Hematopoietic multipotent progenitor cell treated with erythropoietin and hydrocortisone succinate and interleukin-3 and kit ligand, for 15 days (in vitro differentiated cells): ENCODE results near the gene BAHCC1.

Experiments
- DNase-seq: peaks from one replicate; pipeline ENCODE4 v3.0.0-alpha.2; 2015; ENCODE audit warnings: low spot score

BAHCC1 gene

DNA sequence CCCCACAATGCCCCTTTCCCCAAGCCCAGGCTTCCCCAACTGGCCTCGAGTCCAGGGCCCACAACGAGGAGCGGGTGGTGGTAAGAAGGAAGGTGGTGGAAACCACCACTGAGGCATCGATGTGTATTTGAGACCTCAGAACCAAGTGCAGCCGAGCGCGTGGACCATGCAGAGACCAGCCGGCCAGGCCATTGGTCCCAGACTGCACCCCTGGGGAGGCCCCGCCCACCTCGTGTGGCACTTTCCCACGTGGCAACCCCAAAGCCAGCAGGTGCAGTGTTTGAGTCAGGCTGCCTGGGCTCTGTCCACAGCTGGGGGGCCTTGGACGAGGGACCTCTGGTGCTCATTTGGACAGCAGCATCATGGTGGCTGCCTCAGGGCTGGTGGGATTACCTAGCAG lies 28.1 kb upstream of the BAHCC1 start:
- DNase-seq, result no peak

DNA sequence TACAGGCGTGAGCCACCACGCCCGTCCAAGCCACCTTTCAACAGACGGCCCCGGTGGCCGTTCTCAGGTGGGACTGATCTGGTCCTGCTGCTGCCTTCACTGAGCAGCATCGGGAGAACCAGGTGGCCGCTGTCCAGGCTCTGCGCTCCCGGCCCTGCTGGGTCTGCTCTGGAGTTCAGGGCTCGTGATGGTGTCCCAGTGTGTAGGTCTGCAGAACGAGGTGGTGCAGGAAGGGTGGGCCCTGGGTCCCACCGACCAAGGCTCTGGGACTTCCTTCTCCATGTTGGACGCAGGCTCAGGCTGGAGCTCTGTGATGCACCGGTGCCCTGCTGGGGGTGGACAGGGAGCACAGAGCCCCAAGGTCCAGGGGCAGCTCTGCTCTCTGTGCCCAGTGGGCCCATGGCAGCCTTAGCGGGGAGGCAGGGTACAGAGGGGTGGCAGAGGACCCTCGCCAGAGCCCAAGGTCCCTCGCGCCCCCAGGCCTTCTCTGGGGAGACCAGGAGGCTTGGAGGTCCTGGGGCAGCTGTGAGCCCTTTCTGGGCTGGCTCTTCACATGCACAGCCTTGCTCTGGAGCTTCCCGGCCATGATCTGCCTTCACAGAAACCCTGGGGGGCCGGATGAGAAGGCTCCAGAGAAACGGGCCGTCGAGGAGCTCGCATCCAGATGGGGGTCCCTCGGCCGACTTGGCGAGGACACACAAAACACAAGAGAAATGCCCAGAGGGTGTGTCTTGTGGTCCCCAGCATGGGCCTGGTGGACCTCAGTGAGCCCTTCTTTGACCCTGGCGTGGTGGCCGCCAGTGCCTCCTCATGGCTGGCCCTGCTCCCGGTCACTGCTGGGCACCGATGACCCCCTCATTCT lies 26.9 kb upstream of the BAHCC1 start:
- no peak for DNase-seq

DNA sequence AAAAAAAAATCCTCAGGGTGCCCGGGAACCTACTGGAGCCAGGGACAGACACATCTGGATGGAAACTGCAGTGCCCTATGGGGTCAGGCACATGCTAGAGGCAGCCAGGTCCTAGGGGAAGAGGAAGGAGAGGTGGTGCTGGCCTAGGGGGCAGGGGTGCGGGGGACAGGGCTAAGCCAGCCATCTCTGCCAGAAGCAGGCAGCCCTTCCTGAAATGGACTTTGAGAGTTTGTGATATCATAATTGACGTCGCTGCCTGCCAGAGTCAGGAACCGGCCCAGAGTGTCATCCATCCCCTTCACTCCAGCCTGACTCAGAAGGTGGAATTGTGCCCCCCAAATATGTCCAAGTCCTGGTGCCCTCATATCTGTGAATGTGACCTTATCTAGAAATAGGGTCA lies 25.0 kb upstream of the BAHCC1 start:
- DNase-seq, result no peak

DNA sequence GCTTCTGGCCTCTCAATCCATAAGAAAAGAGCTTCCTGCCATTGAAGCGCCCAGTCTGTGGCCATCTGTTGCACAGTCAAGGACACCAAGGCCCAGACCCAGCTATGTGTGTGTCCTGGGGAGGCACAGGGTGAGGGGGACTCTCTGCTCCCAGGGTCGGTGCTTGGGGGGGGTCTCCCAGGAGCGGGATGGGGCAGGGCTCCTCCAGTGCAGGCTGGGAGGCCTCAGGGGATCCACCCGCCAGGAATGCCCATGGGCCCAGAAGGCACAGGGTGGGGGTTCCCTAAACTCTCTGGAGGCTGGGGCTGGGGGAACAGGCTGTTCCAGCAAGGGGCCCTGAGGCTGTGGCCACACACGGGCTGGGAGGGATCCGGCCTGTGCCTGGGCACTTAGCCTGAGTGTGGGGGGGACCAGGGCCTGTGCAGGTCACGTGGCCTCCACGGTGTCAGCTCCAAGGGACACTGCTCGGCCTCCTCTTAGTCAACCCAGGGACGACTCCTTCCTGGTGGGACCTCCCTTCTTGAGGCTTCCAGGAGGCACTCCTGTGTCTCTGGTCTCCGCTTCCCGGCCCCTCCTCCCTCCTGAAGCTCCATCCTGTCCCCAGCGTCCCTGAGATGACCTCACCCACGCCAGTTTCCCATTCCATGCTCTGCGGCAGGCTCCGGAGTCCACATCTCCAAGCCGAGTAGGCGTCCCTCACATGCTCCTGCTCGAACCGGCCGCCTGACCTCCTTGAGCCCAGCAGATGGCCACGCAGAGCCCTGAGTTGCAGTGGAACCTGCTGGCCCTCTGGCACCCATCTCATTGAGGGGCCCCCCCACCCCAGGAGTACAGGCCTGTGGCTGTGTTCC lies 23.1 kb upstream of the BAHCC1 start:
- no peak for DNase-seq

DNA sequence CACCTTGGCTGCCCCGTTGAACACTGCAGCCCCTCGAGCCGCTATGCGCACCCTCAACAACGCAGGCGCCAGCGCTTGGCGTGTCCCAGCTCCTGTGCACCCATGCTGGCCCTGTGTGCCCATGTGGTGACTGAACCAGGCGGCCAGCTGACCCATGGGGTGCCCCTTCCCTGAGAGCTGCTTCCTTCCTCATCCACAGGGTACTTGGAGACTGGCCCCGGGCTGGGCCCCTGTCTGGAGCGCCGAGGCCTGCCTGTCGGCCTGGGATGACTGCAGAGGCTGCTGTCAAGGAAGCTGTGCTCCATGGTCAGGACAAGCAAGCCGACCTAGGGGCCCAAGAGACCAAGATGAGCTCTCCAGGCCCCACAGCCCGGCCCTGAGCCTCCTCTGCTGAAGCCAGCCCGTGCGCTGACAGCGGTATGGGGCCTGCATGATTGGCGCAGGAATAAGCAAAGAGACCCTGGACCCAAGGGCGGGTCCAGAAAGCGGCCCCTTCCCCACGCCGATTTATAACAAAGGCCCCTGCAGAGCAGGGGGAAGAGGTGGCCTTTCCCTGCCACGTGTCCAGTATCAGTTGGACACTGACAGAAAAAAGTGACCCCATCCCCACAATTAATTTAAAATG lies 21.6 kb upstream of the BAHCC1 start:
- no peak for DNase-seq

DNA sequence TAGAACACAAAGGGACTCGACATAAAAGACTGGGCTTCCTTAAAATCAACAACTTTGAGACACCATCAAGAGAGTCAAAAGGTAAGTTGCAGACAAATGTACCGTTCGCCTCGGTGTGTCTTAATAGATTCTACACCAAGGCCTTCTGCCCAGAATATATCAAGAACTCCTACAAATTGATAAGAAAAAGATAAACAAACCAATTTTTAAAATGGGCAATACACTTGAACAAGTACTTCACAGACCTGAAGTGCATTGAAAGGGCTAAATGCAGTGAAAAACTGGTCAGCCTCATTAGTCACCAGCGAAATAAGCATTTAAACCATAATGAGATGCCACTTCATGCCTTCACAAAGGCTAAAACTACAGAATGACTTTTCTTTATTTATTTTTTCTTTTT lies 20.4 kb upstream of the BAHCC1 start:
- DNase-seq, result no peak

DNA sequence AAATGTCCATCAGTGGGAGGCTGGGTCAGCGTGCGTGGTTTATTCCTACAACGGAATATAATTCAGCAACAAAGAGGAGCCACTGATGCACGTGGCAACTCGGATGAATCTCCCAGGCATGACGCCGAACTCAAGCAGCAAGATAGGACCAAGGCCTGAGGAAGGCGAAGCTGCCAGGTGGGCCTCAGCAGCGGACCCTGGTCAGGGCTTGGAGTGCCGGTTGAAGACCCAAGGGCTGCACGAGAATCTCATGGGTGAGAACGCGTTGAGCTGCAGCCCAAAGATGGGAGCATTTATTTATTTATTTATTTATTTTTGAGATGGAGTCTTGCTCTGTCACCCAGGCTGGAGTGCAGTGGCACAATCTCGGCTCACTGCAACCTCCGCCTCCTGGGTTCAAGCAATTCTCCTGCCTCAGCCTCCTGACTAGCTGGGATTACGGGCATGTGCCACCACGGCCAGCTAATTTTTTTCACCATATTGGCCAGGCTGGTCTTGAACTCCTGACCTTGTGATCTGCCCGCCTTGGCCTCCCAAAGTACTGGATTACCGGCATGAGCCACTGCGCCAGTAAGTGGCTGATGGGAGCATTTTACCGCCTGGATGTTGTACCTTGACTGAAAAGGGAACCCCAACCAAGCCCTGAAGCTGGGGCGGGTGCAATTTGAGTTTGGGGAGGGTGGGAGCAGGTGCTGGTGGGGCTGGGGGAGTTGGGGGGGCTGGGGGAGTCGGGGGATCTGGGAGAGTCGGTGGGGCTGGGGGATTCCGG lies 18.1 kb upstream of the BAHCC1 start:
- DNase-seq, result no peak

DNA sequence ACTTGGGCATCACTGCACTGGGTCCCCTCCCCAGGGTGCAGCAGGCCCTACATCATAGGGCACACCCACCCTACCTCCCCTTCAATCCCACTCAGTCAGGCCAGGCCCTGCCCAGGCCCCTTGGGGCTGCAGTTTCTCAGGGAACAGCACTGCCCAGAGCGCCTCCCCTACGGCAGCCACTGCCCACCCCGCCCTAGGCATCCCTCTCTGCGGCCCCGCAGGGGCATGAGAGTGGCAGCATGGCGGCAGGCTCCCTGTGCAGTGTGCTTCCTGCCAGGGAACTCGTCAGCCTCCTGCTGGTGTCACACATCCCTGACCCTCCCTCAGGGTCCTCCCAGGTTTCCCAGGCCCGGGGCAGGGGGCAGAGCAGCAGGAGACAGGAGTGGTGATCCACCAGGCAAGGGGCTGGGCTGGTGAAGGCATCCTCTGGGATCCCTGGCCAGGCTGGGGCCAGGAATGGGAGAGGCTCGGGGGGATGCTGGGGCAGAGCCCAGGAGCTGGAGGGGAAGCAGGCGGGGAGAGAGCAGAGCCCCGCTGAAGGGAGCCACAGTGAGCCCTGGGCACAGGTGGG lies 16.2 kb upstream of the BAHCC1 start:
- DNase-seq, result no peak

DNA sequence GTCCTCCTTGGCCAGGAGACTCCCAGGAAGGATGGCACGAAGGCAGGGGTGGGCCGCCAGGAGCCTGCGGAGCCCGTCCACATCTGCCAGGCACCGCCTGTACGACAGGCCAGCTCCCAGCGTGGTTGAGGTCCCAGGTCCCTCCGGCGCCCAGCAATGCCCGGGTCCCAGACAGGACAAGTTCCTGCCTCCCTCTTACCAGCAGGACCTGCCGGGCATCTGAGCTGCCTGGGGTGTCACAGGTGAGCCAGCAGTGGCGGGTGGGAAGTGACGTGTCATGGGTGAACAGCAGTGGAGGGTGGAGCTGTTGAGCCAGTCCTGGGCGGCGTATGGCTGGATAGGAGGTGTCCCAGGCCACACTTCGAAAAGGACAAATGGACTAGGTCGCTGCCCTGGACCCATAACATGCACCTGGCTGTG lies 15.7 kb upstream of the BAHCC1 start:
- DNase-seq, result no peak

DNA sequence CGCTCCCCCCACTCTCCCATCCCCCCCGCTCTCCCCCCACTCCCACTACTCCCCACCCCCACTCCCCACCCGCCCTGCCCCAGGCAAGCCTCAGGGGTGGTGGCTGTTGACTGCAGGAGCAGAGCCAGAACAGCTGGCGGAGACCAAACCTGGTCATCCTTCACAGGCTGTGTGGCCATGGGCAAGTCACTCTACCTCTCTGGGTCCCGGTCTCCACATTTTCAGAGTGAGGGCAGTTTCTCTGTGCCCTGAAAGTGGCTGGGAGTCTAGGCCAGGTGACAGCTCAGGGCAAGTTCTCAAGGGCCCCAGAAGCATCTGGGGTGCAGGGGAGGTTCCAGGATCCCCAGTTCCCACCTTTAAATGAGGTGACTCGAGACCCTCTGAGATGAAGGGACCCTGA lies 15.1 kb upstream of the BAHCC1 start:
- no peak for DNase-seq

DNA sequence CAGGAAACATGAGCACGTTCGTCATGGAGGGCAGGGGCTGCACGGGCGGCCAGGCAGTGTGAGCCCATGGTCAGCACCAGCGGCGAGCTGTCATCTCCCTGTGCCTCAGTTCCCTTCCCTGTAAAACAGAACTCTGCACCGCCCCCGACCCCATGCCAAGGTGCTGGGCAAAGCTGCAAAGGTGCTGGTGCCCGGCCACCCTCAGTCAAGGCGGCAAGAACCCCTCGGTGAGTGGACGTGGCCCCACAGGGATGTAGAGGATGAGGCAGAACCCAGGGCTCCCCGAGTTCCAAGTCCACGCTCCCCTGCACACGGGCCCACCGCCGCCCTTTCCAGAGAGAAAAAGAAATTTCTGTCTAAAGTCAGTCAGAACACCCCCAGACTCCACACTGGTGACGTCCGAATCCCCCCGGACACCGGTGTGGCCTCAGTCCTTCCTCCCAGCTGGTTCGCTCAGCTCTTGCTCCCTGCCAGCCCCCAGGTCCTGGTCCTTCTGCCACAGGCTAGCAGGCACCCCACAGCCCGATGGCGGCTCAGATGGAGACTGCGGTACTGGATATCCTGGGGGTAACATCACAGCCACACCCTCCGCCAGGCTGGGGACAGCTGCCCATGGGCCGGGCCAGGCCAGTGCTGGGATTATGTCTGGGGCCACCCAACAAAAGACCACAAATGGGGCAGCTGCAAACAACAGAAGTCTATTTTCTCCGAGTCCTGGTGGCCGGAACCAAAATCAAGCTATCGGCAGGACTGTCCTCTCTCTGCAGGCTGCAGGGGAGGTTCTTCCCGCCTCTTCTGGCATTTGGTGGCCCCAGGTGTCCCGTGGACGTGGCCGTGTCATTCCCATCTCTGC lies 14.4 kb upstream of the BAHCC1 start:
- DNase-seq, result no peak

DNA sequence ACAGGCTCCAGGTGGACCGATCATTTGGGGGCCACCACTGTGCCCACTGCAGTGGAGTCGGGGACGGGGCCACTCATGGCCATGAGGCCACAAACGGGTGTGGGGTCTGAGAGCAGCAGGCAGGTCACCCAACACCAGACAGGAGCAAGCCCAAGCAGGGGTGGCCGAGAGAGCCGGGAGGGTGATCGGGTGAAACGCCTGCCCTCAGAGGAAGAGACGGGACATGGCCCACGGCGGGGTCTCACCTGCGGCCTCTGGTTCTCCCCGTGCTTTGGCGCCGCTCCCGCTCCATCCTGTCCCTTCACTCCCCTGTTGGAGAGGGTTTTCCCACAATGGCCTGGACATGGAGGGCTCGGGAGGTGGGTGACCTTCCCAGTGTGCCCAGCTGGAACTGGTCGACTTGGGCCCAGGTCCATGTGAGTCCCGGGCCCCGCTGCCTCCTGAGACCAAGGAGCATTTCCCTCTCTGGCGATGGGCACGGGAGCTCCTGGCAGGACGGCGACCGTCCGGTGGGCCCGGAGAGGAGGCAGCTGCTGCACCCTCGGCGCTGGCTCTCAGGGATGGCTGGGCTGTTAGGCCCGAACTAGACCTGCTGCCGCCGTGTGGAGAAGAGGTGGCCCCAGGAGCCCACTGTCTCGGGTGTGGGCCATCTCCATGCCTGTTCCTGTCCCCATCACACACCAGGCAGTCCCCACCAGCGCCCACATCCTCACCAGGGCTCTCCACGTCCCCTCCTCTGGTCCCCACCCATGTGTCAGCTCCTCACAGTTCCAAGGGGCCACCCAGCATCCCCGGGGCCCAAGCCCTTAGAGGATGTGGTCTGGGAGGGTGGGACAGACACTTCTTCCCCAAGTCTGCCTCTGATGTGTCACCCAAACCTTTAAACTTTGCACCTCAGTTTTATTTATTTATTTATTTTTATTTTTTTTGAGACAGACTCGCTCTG lies 13.4 kb upstream of the BAHCC1 start:
- DNase-seq, result no peak

DNA sequence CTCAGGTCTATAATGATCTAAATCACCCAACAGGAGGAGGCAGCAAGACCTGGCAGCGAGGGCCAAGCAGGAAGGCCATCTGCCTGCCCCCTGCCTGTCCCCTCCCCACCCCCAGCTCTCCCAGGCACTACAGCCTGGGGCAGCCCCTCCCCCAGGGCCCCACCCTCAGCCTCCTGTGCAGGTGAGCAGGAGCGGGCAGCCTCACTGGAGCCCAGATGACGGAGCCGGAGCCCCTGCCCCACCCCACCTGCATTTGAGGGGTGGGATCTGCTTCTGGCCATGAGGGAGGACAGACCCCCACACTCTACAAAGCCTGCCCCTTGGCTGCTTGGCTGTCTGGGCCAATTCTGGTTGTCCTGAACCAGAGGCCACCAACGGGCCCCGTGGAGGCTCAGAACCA lies 12.4 kb upstream of the BAHCC1 start:
- no peak for DNase-seq

DNA sequence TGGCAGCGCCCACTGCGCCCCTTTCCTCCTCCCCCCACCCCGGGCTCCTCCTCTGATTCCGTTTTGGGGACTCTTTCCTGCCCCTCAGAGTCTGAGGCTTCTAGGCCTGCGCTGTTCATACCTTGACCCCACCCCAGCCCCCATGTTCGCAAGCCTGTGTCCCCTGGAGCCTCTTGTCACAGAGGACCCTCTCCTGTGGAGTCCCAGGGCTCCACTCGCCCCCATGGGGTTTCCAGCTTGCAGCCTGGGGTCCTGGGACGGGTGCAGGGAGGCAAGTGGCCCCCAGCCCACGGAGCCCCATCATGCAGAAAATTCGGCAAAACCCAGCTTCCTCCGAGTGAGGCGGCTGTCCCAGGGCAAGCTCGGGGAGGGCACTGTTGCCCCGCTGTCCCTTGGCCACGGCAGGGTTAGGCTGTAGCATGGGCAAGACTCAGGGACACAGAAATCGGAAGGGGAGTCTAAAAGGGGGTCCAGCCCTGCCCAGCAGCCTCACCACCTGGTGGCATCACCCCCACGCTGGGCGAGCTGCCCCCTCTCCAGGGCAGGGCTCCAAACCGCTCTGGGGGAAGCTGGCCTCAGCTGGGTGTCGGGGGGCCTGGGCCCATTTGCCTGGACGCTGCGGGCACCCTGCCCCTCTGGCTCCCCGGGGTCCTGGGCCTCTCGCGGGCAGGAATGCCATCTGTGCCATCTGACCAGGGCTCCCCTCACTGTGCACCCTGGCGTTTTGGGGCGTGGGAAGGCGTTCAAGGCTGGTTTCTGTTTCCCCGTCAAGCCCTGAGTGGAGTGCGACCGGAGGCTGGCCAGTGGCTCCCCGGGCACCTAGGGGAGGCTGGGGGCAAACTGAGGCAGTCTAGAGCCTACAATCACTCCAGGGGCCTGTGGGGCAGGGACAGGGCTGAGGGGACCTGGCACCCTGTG lies 11.5 kb upstream of the BAHCC1 start:
- no peak for DNase-seq

DNA sequence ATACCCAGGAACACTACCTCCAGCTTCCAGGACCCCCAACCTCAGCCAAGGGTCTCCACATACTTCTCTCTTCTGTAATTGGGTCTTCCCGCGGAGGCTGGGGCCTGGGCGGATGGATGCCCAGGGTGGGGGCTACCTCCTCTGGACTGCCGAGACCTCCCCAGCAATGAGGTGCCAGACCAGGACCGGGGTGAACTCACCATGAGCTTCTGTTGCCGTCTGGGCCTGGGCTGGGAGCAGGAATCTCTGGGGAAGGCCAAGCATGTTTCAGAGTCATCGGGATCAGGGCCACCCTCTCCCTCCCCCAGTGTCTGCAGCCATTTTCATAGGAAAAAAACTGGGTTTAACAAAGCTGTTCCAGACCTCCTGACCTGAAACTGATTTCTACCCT lies 10.3 kb upstream of the BAHCC1 start:
- no peak for DNase-seq

DNA sequence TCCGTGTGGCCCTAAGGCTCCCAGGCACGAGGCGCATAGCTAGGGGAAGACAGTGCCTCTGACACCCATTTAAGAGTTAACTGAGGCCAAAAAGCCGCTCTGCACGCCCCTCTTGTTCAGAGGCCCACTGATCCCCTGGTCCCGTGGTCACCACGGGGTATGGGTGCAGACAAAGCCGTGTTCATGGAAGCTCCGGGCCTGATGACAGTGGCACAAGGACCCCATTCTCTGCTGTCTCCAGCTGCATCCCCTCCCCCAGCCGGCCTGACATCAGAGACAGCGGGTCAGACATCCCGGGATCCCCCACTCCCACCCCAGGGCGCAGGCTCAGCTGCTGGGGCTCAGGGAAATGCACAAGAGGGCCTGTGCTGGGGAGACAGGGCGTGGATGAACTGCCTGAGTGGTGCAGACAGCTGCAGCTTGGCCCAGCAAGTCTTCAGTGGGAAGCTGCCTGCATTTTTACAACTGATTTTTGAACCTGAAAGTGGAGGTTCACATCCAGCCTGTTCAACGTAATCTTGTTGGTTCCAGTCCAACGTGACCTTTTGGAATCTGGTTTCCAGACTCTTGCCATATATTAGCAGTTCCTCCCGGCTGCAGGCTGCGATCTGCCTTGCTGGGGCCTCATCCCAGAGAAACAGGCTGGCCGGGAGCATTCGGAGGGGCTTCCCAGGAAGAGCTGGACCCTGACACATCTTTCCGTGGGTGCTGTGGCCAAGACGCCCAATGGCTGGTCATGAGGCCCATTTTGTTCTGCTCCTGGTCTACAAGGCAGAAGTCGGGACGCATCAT lies 9.7 kb upstream of the BAHCC1 start:
- DNase-seq, result no peak

DNA sequence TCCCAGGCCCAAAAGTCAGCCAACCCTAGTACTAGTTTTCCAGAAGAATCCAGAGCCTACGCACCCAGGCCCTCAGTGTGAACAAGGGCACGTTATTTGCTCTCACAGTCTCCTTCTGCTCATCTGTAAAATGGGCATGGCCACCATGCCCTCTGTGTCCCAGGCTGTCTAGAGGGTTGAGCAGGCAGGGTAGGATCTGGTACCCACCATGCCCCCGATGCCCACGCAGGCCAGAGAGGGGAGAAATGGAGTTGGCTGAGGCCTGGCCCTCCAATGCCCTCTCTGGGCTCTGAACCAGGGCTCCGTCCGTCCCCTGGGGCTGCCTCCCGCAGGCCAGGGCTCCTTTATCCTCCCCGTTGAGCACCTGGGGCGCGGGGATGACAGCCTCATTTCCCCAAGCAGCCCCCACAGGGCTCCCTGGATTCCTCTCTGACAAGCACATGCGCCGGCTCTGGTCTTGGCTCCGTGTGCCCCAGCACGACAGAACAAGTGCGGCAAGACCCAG lies 9.1 kb upstream of the BAHCC1 start:
- DNase-seq, result no peak
